ENCODE measurements around the gene FILIP1L.

GRCh38 chr3:100002599-100003350 is 111.5 kb downstream of the FILIP1L start:
- TF ChIP-seq CTCF (IDR thresholded peaks at IDR 0.05; ENCODE audit: insufficient read depth, low read length, poor library complexity, severe bottlenecking) (no peak), EZH2phosphoT487 (conservative IDR thresholded peaks at IDR 0.05; ENCODE audit: low read length) (no peak)
